PC-3 (cell line): Measurements from ENCODE around the gene BSG.

Source experiments
- CTCF ChIP-seq: fragments of 300-600 bp; sonication (generic); conservative IDR thresholded peaks from 2 replicates; pipeline ENCODE4 v1.5.1; 2017; ENCODE audit warnings: antibody characterized with exemption, low read depth, mild to moderate bottlenecking, low read length
- EZH2 ChIP-seq: fragments of 300-600 bp; sonication (generic); IDR thresholded peaks from one replicate; pipeline ENCODE4 v1.6.1; 2017; ENCODE audit warnings: antibody characterized with exemption, mild to moderate bottlenecking, low read length; ENCODE audit not compliant: unreplicated experiment

- no peak for TF ChIP-seq CTCF
- TF ChIP-seq EZH2, result no peak
Observed at GRCh38 chr19:602391-603301, 30.2 kb downstream of the BSG start.
